Endothelial cell (in vitro differentiated cells): ENCODE results near the gene TSC22D4. TPM values are rescaled to one million over a fixed set of nuclear protein-coding genes. Genes with fewer than 3 reads are reported as not detected.
"Not testable (repeated sequence)": the region's sequence is repeated elsewhere in the genome, so short reads cannot be mapped to it uniquely, and the experiment has no call there.

Experiments used
- DNase-seq: peaks from one replicate; pipeline ENCODE4 v3.0.0; 2021; ENCODE audit warnings: low spot score
- H3K27ac Mint-ChIP-seq: one replicate; pipeline ENCODE4 v1.8.0; 2021; ENCODE audit warnings: mixed read lengths, inconsistent platforms; ENCODE audit not compliant: unreplicated experiment
- H3K27me3 Mint-ChIP-seq: one replicate; pipeline ENCODE4 v1.8.0; 2021; ENCODE audit warnings: mild to moderate bottlenecking, moderate library complexity, mixed read lengths, inconsistent platforms; ENCODE audit not compliant: unreplicated experiment
- H3K36me3 Mint-ChIP-seq: one replicate; pipeline ENCODE4 v1.8.0; 2021; ENCODE audit warnings: mild to moderate bottlenecking, low read depth, mixed read lengths, inconsistent platforms; ENCODE audit not compliant: unreplicated experiment
- H3K4me1 Mint-ChIP-seq: one replicate; pipeline ENCODE4 v1.8.0; 2021; ENCODE audit warnings: mild to moderate bottlenecking, mixed read lengths, inconsistent platforms; ENCODE audit not compliant: unreplicated experiment
- H3K4me3 Mint-ChIP-seq: one replicate; pipeline ENCODE4 v1.8.0; 2021; ENCODE audit warnings: mild to moderate bottlenecking, mixed read lengths, inconsistent platforms; ENCODE audit not compliant: unreplicated experiment
- H3K9me3 Mint-ChIP-seq: one replicate; pipeline ENCODE4 v1.8.0; 2021; ENCODE audit warnings: mixed read lengths, inconsistent platforms; ENCODE audit not compliant: unreplicated experiment
- total RNA-seq: library from RNA; stranded (reverse); fragmentation: NEBNext Ultra II Directional; extraction: Animal tissue kit (Norgen Biotek cat#: 25700); gene quantifications from one replicate; pipeline ENCODE4 v1.2.1, GENCODE V29; 2021; ENCODE audit not compliant: unreplicated experiment
- TF ChIP-seq, protein P1 (sequence below): fragments of 200-600 bp; sonication (generic); IDR thresholded peaks from one replicate; pipeline ENCODE4 v1.5.0; 2021; ENCODE audit warnings: antibody characterized with exemption; ENCODE audit not compliant: unreplicated experiment

Gene TSC22D4
- total RNA-seq, 1 donor from 2014 or later = 94.3 TPM

DNA sequence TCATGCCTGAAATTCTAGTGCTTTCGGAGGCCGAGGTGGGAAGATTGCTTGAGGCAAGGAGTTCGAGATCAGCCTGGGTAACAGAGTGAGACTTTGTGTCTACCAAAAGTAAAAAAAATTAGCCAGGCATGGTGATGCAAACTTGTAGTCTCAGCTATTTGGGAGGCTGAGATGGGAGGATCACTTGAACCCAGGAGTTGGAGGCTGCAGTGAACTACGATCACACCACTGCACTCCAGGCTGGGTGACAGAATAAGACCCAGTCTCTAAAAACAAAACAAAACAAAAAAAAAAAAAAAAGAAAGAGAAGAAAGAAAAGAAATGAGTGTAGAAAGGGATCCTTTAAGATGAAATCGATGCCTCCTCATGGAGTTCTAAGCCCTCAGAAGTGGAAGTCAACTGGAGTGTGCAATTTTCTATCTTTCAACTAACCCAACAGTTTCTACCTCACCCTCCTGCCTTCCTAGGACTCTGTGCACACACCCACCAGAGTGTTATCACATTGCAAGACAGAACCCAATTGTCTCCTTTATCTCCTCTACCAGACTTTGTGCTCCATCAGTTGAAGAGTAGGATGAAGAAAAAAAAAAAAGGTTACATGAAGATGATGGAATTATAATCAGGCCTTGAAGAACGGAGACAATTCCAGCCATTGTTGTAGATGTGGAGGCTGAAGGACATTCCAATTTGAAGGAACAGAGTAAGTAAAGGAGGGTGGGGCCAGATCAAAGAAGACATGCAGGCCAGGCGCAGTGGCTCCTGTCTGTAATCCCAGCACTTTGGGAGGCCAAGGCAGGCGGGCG lies 31.6 kb upstream of the TSC22D4 start:
- peaks cover 8% of the 10 kb centered on the region for H3K4me1 Mint-ChIP-seq
- H3K27ac Mint-ChIP-seq = no peak overlapping the region
- TF ChIP-seq, protein P1, sequence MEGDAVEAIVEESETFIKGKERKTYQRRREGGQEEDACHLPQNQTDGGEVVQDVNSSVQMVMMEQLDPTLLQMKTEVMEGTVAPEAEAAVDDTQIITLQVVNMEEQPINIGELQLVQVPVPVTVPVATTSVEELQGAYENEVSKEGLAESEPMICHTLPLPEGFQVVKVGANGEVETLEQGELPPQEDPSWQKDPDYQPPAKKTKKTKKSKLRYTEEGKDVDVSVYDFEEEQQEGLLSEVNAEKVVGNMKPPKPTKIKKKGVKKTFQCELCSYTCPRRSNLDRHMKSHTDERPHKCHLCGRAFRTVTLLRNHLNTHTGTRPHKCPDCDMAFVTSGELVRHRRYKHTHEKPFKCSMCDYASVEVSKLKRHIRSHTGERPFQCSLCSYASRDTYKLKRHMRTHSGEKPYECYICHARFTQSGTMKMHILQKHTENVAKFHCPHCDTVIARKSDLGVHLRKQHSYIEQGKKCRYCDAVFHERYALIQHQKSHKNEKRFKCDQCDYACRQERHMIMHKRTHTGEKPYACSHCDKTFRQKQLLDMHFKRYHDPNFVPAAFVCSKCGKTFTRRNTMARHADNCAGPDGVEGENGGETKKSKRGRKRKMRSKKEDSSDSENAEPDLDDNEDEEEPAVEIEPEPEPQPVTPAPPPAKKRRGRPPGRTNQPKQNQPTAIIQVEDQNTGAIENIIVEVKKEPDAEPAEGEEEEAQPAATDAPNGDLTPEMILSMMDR = no peak
- H3K27me3 Mint-ChIP-seq = peaks cover 4% of the 10 kb centered on the region
- H3K36me3 Mint-ChIP-seq = no peaks in the 10 kb centered on the region
- H3K4me3 Mint-ChIP-seq = no peak overlapping the region
- no peak for DNase-seq
- no peaks in the 10 kb centered on the region for H3K9me3 Mint-ChIP-seq

DNA sequence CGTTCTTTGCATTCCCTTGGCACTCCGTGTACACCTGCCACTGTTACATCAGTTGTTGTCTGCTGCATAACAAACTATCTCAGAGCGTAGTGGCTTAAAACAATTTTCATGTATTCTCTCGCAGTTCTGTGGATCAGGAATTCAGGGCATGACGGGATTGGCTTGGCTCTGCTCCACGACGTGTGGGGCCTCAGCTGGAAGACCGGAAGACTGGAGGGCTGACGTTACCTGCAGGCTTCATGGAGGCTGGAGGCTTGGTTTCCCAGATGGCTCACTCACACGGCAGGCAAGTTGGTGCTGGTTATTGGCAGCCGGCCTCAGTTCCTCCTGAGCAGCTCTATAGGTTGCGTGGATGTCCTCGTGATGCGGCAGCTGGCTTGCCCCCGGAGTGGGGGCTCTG lies 30.2 kb upstream of the TSC22D4 start:
- no peak overlapping the region for H3K4me3 Mint-ChIP-seq
- no peaks in the 10 kb centered on the region for H3K36me3 Mint-ChIP-seq
- DNase-seq = no peak
- H3K9me3 Mint-ChIP-seq = no peaks in the 10 kb centered on the region
- H3K4me1 Mint-ChIP-seq = peaks cover 3% of the 10 kb centered on the region
- H3K27me3 Mint-ChIP-seq = peaks cover 4% of the 10 kb centered on the region
- H3K27ac Mint-ChIP-seq = no peak overlapping the region
- TF ChIP-seq, protein P1 = no peak

DNA sequence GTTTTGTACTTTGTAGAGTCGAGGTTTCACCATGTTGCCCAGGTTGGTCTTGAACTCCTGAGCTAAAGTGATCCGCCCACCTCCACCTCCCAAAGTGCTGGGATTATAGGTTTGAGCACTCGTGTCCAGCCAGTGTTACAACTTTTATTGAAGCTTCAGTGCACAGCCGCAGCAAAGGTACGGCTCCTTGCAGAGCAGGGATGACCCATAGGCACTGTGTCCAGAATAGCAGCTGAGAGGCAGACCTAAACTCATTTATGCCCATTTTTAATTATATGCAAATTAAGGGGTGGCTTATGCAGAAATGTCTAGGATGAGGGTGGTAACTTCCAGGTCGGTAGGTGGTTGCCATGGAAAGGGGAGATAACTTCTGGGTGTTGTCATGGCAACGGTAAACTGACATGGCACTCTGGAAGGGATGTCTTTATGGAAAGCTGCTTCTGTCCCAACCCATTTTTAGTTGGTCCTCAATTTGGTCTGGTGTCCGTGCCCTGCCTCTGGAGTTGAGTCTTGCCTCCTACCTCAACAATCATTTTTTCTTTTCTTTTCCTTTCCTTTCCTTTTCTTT lies 27.4 kb upstream of the TSC22D4 start:
- H3K9me3 Mint-ChIP-seq = no peaks in the 10 kb centered on the region
- H3K4me3 Mint-ChIP-seq = no peak overlapping the region
- no peaks in the 10 kb centered on the region for H3K27me3 Mint-ChIP-seq
- no peaks in the 10 kb centered on the region for H3K4me1 Mint-ChIP-seq
- no peak overlapping the region for H3K27ac Mint-ChIP-seq
- TF ChIP-seq, protein P1 = no peak
- no peaks in the 10 kb centered on the region for H3K36me3 Mint-ChIP-seq
- DNase-seq = no peak

DNA sequence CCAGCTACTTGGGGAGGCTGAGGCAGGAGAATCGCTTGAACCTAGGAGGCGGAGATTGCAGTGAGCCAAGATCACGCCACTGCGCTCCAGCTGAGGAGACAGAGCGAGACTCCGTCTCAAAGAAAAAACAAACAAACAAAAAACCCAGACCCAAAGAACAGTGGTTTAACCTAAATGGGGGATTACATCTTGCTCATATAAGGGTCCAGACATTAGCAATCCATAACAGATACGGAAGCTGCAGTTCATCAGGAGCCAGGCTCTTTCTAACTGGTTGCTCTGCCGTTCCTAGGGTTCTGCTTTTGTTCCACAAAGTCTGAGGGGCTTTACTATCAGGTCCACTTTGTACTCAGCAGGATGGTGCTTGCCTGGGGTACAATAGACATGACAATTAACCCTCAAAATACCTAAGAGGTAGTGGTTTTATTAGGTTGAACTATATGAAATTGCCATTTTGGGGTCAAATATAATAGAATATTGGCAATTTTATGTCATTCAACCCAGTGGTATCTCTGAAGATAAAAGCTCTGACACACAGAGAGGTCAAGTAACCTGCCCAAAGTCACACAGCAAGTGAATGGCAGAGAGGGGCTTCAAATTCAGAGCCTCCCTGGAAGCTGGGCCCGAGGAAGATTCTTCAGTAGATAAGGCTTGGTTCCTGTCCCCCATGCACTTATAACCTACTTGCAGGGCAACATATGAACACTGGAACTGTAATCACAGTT lies 26.0 kb upstream of the TSC22D4 start:
- Mint-ChIP-seq H3K4me3 (no peak overlapping the region), H3K4me1 (no peaks in the 10 kb centered on the region), H3K27me3 (no peaks in the 10 kb centered on the region), H3K9me3 (no peaks in the 10 kb centered on the region), H3K27ac (no peak overlapping the region), H3K36me3 (no peaks in the 10 kb centered on the region)
- TF ChIP-seq, protein P1 = no peak
- DNase-seq = no peak

GRCh38 chr7:100504031-100504430 lies 25.0 kb upstream of the TSC22D4 start:
- not testable (repeated sequence) for DNase-seq, H3K4me1 Mint-ChIP-seq, H3K4me3 Mint-ChIP-seq, H3K27me3 Mint-ChIP-seq, H3K9me3 Mint-ChIP-seq, H3K36me3 Mint-ChIP-seq, H3K27ac Mint-ChIP-seq

DNA sequence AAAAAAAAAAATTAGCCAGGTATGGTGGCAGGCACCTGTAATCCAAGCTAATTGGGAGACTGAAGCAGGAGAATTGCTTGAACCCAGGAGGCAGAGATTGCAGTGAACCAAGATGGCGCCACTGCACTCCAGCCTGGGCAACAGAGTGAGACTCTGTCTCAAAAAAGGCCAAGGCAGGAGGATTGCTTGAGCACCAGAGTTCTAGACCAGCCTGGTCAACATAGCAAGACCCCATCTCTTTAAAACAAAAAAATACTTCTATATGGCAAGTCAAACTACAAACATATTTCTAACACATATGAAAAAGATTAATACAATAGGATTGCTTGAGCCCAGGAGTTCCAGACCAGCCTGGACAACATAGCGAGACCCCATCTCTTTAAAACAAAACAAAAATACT lies 21.7 kb upstream of the TSC22D4 start:
- not testable (repeated sequence) for H3K4me1 Mint-ChIP-seq, H3K9me3 Mint-ChIP-seq, H3K36me3 Mint-ChIP-seq, H3K27ac Mint-ChIP-seq, DNase-seq, H3K27me3 Mint-ChIP-seq, H3K4me3 Mint-ChIP-seq
